Measurements from ENCODE around the gene CT45A6.
"Not testable (repeated sequence)": the region's sequence is repeated elsewhere in the genome, so short reads cannot be mapped to it uniquely, and the experiment has no call there.

Gene CT45A6, protein sequence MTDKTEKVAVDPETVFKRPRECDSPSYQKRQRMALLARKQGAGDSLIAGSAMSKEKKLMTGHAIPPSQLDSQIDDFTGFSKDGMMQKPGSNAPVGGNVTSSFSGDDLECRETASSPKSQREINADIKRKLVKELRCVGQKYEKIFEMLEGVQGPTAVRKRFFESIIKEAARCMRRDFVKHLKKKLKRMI

DNA sequence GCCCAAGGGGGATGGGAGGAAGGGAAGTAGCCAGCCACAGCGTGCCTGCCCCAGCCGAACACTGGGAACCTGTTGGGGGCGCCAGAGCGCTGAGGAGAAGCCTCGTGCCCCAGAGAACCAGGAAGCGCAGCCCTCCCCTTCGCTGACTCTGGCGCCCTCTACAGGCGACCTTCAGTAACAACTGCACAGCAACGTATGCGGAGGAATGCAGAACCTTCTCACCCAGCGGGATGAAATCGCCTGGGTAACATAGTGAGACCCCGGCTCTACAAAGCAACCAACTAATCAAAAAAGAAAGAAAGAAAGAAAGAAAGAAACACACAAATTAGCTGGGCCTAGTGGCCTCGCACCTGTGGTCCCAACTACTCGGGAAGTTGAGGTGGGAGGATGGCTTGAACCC lies at the start of gene CT45A6:
Gene CT45A6, minus strand, starts transcription at position 101 of the 400 bp plus-strand sequence. CDS start 3,794 bp downstream, outside the sequence.
- not testable (repeated sequence) for DNase-seq

DNA sequence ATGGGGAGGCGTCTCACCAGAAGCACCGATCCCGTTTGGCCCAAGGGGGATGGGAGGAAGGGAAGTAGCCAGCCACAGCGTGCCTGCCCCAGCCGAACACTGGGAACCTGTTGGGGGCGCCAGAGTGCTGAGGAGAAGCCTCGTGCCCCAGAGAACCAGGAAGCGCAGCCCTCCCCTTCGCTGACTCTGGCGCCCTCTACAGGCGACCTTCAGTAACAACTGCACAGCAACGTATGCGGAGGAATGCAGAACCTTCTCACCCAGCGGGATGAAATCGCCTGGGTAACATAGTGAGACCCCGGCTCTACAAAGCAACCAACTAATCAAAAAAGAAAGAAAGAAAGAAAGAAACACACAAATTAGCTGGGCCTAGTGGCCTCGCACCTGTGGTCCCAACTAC lies 34.6 kb upstream of the CT45A6 start, which contains the start of gene CT45A7:
Gene CT45A7, minus strand, starts transcription at position 101 of the 400 bp plus-strand sequence. CDS start 3,747 bp downstream, outside the sequence.
- DNase-seq, result not testable (repeated sequence)

DNA sequence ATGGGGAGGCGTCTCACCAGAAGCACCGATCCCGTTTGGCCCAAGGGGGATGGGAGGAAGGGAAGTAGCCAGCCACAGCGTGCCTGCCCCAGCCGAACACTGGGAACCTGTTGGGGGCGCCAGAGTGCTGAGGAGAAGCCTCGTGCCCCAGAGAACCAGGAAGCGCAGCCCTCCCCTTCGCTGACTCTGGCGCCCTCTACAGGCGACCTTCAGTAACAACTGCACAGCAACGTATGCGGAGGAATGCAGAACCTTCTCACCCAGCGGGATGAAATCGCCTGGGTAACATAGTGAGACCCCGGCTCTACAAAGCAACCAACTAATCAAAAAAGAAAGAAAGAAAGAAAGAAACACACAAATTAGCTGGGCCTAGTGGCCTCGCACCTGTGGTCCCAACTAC lies 17.3 kb upstream of the CT45A6 start, which contains the start of gene CT45A2:
Gene CT45A2, minus strand, starts transcription at position 101 of the 400 bp plus-strand sequence. CDS start 3,747 bp downstream, outside the sequence.
- DNase-seq, result not testable (repeated sequence)

DNA sequence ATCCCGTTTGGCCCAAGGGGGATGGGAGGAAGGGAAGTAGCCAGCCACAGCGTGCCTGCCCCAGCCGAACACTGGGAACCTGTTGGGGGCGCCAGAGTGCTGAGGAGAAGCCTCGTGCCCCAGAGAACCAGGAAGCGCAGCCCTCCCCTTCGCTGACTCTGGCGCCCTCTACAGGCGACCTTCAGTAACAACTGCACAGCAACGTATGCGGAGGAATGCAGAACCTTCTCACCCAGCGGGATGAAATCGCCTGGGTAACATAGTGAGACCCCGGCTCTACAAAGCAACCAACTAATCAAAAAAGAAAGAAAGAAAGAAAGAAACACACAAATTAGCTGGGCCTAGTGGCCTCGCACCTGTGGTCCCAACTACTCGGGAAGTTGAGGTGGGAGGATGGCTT lies 17.2 kb downstream of the CT45A6 start, which contains the start of gene CT45A5:
Gene CT45A5, minus strand, starts transcription at position 101 of the 400 bp plus-strand sequence. CDS start 3,774 bp downstream, outside the sequence.
- DNase-seq, result not testable (repeated sequence)

DNA sequence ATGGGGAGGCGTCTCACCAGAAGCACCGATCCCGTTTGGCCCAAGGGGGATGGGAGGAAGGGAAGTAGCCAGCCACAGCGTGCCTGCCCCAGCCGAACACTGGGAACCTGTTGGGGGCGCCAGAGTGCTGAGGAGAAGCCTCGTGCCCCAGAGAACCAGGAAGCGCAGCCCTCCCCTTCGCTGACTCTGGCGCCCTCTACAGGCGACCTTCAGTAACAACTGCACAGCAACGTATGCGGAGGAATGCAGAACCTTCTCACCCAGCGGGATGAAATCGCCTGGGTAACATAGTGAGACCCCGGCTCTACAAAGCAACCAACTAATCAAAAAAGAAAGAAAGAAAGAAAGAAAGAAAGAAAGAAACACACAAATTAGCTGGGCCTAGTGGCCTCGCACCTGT lies 34.5 kb downstream of the CT45A6 start, which contains the start of gene CT45A3:
Gene CT45A3, minus strand, starts transcription at position 101 of the 400 bp plus-strand sequence. CDS start 3,747 bp downstream, outside the sequence.
- not testable (repeated sequence) for DNase-seq

DNA sequence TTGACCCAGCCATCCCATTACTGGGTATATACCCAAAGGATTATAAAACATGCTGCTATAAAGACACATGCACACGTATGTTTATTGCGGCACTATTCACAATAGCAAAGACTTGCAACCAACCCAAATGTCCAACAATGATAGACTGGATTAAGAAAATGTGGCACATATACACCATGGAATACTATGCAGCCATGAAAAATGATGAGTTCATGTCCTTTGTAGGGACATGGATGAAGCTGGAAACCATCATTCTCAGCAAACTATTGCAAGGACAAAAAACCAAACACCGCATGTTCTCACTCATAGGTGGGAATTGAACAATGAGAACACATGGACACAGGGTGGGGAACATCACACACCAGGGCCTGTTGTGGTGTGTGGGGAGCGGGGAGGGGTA lies 57.8 kb downstream of the CT45A6 start:
- not testable (repeated sequence) for DNase-seq
